ENCODE data around the gene MIAT. TPM values are rescaled to one million over a fixed set of nuclear protein-coding genes. Genes with fewer than 3 reads are reported as not detected.

The MIAT gene
- total and polyA plus RNA-seq, 8 donors: under 0.01 to 29.8 (median 0.41) TPM

GRCh38 chr22:26650722-26651421 is 6.5 kb upstream of the MIAT start:
- no peak for TF ChIP-seq POLR2AphosphoS5 (IDR thresholded peaks at IDR 0.05)
- TF ChIP-seq, protein P1, sequence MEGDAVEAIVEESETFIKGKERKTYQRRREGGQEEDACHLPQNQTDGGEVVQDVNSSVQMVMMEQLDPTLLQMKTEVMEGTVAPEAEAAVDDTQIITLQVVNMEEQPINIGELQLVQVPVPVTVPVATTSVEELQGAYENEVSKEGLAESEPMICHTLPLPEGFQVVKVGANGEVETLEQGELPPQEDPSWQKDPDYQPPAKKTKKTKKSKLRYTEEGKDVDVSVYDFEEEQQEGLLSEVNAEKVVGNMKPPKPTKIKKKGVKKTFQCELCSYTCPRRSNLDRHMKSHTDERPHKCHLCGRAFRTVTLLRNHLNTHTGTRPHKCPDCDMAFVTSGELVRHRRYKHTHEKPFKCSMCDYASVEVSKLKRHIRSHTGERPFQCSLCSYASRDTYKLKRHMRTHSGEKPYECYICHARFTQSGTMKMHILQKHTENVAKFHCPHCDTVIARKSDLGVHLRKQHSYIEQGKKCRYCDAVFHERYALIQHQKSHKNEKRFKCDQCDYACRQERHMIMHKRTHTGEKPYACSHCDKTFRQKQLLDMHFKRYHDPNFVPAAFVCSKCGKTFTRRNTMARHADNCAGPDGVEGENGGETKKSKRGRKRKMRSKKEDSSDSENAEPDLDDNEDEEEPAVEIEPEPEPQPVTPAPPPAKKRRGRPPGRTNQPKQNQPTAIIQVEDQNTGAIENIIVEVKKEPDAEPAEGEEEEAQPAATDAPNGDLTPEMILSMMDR (IDR thresholded peaks at IDR 0.05): no peak
- TF ChIP-seq POLR2A (IDR thresholded peaks at IDR 0.05): no peak
- TF ChIP-seq EP300 (IDR thresholded peaks at IDR 0.05): no peak
- Histone ChIP-seq H3K9me3 (no peaks in the 10 kb centered on the region), H3K27ac (no peak overlapping the region), H3K4me1 (peaks cover 0 to 16% (median 8%) of the 10 kb centered on the region in 4 donors), H3K4me3 (no peak overlapping the region), H3K27me3 (peaks cover 0 to 89% (median 23%) of the 10 kb centered on the region in 3 donors), H3K36me3 (no peaks in the 10 kb centered on the region)
- intact Hi-C loops (cut with DNase I; ENCODE audit: low total_unique reads): no loop called here
- no peak for DNase-seq
- 71 to 81% (median 76%) methylated on average over 6 of the region's 6 CpGs for WGBS, 5 donors

- 76 to 80% (median 78%) methylated on average over 10 of the region's 10 CpGs for WGBS, 5 donors
- intact Hi-C loops (cut with DNase I; ENCODE audit: low total_unique reads): no loop called here
- peaks cover 0 to 89% (median 26%) of the 10 kb centered on the region in 3 donors for H3K27me3 ChIP-seq
Measured at GRCh38 chr22:26651815-26652214, 5.6 kb upstream of the MIAT start.

DNA sequence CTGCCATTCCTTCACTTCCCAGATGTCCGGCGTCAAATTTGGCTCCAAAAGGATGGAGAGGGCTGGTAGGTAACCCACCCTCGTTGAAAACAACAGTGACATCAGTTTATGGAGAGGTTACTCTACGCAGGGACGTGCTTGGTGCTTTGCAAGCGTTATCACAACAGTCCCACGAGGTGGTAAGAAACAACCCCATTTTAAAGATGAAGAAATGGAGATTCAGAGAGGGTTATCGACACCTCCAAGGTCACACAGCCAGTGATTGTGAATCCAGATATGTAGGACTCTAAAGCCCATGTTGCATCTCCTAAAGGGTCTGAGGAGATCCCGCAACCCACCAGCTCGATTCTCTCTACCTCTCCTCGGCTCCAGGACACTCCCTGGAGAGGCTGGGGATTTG is 773 bp downstream of the MIAT start:
- TF ChIP-seq, protein P1 (IDR thresholded peaks at IDR 0.05): no peak
- TF ChIP-seq POLR2A (IDR thresholded peaks at IDR 0.05) (no peak), POLR2AphosphoS5 (IDR thresholded peaks at IDR 0.05) (no peak), EP300 (IDR thresholded peaks at IDR 0.05) (no peak)
- intact Hi-C loops (cut with DNase I; ENCODE audit: low total_unique reads): no loop called here
- Histone ChIP-seq H3K4me3 (peak overlapping the region; percentile 26 to 43 (median 33)), H3K9me3 (no peaks in the 10 kb centered on the region), H3K36me3 (no peaks in the 10 kb centered on the region), H3K27me3 (peaks cover 11 to 87% (median 42%) of the 10 kb centered on the region in 3 donors), H3K4me1 (peaks cover 21 to 28% (median 24%) of the 10 kb centered on the region in 4 donors), H3K27ac (peak overlapping the region in 1 of 5 donors; percentile 5)
- WGBS, 5 donors: 2 to 8% (median 6%) methylated on average over 10 to 11 of the region's 11 CpGs
- DNase-seq: no peak

More at GRCh38 chr22:26651815-26652214, 5.6 kb upstream of the MIAT start:
- TF ChIP-seq EP300 (IDR thresholded peaks at IDR 0.05) (no peak), POLR2AphosphoS5 (IDR thresholded peaks at IDR 0.05) (no peak), POLR2A (IDR thresholded peaks at IDR 0.05) (no peak)
- TF ChIP-seq, protein P1 (IDR thresholded peaks at IDR 0.05): no peak
- H3K4me3 ChIP-seq: no peak overlapping the region
- DNase-seq: no peak
- peaks cover 0 to 18% (median 9%) of the 10 kb centered on the region in 4 donors for H3K4me1 ChIP-seq
- H3K27ac ChIP-seq: no peak overlapping the region
- no peaks in the 10 kb centered on the region for H3K9me3 ChIP-seq
- no peaks in the 10 kb centered on the region for H3K36me3 ChIP-seq

GRCh38 chr22:26658671-26659478 is 1.5 kb downstream of the MIAT start:
- H3K27ac ChIP-seq: peak overlapping the region in 1 of 5 donors; percentile 5
- 3 to 7% (median 5%) methylated on average over 24 to 27 of the region's 27 CpGs for WGBS, 5 donors
- no peaks in the 10 kb centered on the region for H3K9me3 ChIP-seq
- intact Hi-C loops (cut with DNase I; ENCODE audit: low total_unique reads): no loop called here
- DNase-seq: peak; percentile 40 to 72
- peaks cover 11 to 80% (median 42%) of the 10 kb centered on the region in 3 donors for H3K27me3 ChIP-seq
- TF ChIP-seq POLR2AphosphoS5 (IDR thresholded peaks at IDR 0.05): peak in 1 of 3 donors; percentile 32
- no peak for TF ChIP-seq EP300 (IDR thresholded peaks at IDR 0.05)
- TF ChIP-seq POLR2A (IDR thresholded peaks at IDR 0.05): no peak
- no peaks in the 10 kb centered on the region for H3K36me3 ChIP-seq
- peak overlapping the region; percentile 7 to 43 (median 33) for H3K4me3 ChIP-seq
- peaks cover 21 to 28% (median 24%) of the 10 kb centered on the region in 4 donors for H3K4me1 ChIP-seq
